Measurements from ENCODE around the gene UBE2H.

UBE2H gene

GRCh38 chr7:129939881-129940280 lies 12.9 kb downstream of the UBE2H start:
- H3K27ac ChIP-seq (ENCODE audit: low read length): no peak overlapping the region
- H3K79me2 ChIP-seq (ENCODE audit: low read length): peaks cover 43% of the 10 kb centered on the region
- H3K4me2 ChIP-seq (ENCODE audit: low read length): no peak overlapping the region
- H4K20me1 ChIP-seq (ENCODE audit: insufficient read depth, low read length): peaks cover 24% of the 10 kb centered on the region
- H3K4me3 ChIP-seq (ENCODE audit: low read length): no peak overlapping the region
- no peak overlapping the region for H2AFZ ChIP-seq (ENCODE audit: low read depth, low read length)
- H3K27me3 ChIP-seq (ENCODE audit: low read depth, low read length): no peaks in the 10 kb centered on the region
- H3K4me1 ChIP-seq (ENCODE audit: low read length): no peaks in the 10 kb centered on the region
- H3K9me3 ChIP-seq (ENCODE audit: insufficient read depth, low read length): no peaks in the 10 kb centered on the region
- H3K36me3 ChIP-seq (replicated peaks; ENCODE audit: low read depth, low read length): peaks cover 3% of the 10 kb centered on the region
- no peak overlapping the region for H3K9ac ChIP-seq (ENCODE audit: low read length)
- no peak for TF ChIP-seq EZH2phosphoT487 (IDR thresholded peaks at IDR 0.05; ENCODE audit: low read depth)
- TF ChIP-seq CTCF (IDR thresholded peaks at IDR 0.05; ENCODE audit: low read depth, low read length): no peak

- Histone ChIP-seq H3K4me1 (ENCODE audit: low read length) (peaks cover 18% of the 10 kb centered on the region), H3K79me2 (ENCODE audit: low read length) (no peaks in the 10 kb centered on the region), H2AFZ (ENCODE audit: low read depth, low read length) (no peak overlapping the region), H3K36me3 (replicated peaks; ENCODE audit: low read depth, low read length) (no peaks in the 10 kb centered on the region), H4K20me1 (ENCODE audit: insufficient read depth, low read length) (peaks cover 14% of the 10 kb centered on the region; the same call in 1 of the 2 replicates), H3K9ac (ENCODE audit: low read length) (peak overlapping the region; percentile 18; the same call in 1 of the 2 replicates), H3K9me3 (ENCODE audit: insufficient read depth, low read length) (no peaks in the 10 kb centered on the region), H3K4me2 (ENCODE audit: low read length) (peak overlapping the region; percentile 53), H3K4me3 (ENCODE audit: low read length) (peak overlapping the region; percentile 29), H3K27me3 (ENCODE audit: low read depth, low read length) (no peaks in the 10 kb centered on the region), H3K27ac (ENCODE audit: low read length) (peak overlapping the region; percentile 69)
- TF ChIP-seq EZH2phosphoT487 (IDR thresholded peaks at IDR 0.05; ENCODE audit: low read depth) (no peak), CTCF (IDR thresholded peaks at IDR 0.05; ENCODE audit: low read depth, low read length) (no peak)
Observed at GRCh38 chr7:129933627-129934026, 19.1 kb downstream of the UBE2H start.

- H3K27me3 ChIP-seq (ENCODE audit: low read depth, low read length): no peaks in the 10 kb centered on the region
- TF ChIP-seq EZH2phosphoT487 (IDR thresholded peaks at IDR 0.05; ENCODE audit: low read depth) (no peak), CTCF (IDR thresholded peaks at IDR 0.05; ENCODE audit: low read depth, low read length) (no peak)
- H3K27ac ChIP-seq (ENCODE audit: low read length): no peak overlapping the region
- no peak overlapping the region for H3K4me3 ChIP-seq (ENCODE audit: low read length)
- H3K79me2 ChIP-seq (ENCODE audit: low read length): no peaks in the 10 kb centered on the region; the same call in 1 of the 2 replicates
- no peak overlapping the region for H2AFZ ChIP-seq (ENCODE audit: low read depth, low read length)
- no peaks in the 10 kb centered on the region for H3K36me3 ChIP-seq (replicated peaks; ENCODE audit: low read depth, low read length)
- H3K4me2 ChIP-seq (ENCODE audit: low read length): no peak overlapping the region
- H3K4me1 ChIP-seq (ENCODE audit: low read length): peaks cover 18% of the 10 kb centered on the region
- H3K9me3 ChIP-seq (ENCODE audit: insufficient read depth, low read length): no peaks in the 10 kb centered on the region
- no peak overlapping the region for H3K9ac ChIP-seq (ENCODE audit: low read length)
- peaks cover 21% of the 10 kb centered on the region for H4K20me1 ChIP-seq (ENCODE audit: insufficient read depth, low read length)
Observed at GRCh38 chr7:129926618-129927017, 26.1 kb downstream of the UBE2H start.

- H4K20me1 ChIP-seq (ENCODE audit: insufficient read depth, low read length): peaks cover 24% of the 10 kb centered on the region
- no peak overlapping the region for H2AFZ ChIP-seq (ENCODE audit: low read depth, low read length)
- TF ChIP-seq CTCF (IDR thresholded peaks at IDR 0.05; ENCODE audit: low read depth, low read length): no peak
- no peak for TF ChIP-seq EZH2phosphoT487 (IDR thresholded peaks at IDR 0.05; ENCODE audit: low read depth)
- H3K36me3 ChIP-seq (replicated peaks; ENCODE audit: low read depth, low read length): no peaks in the 10 kb centered on the region
- H3K9ac ChIP-seq (ENCODE audit: low read length): no peak overlapping the region
- H3K4me2 ChIP-seq (ENCODE audit: low read length): no peak overlapping the region
- H3K9me3 ChIP-seq (ENCODE audit: insufficient read depth, low read length): no peaks in the 10 kb centered on the region
- no peak overlapping the region for H3K4me3 ChIP-seq (ENCODE audit: low read length)
- H3K27me3 ChIP-seq (ENCODE audit: low read depth, low read length): no peaks in the 10 kb centered on the region
- no peaks in the 10 kb centered on the region; the same call in 1 of the 2 replicates for H3K79me2 ChIP-seq (ENCODE audit: low read length)
- peaks cover 18% of the 10 kb centered on the region for H3K4me1 ChIP-seq (ENCODE audit: low read length)
- H3K27ac ChIP-seq (ENCODE audit: low read length): no peak overlapping the region
Observed at GRCh38 chr7:129925416-129926002, 27.3 kb downstream of the UBE2H start.
